Left lung (tissue), 10 donors: ENCODE results near the gene GRSF1. TPM values are rescaled to one million over a fixed set of nuclear protein-coding genes. Genes with fewer than 3 reads are reported as not detected.

Source experiments
- ATAC-seq: fragments of 200-7000 bp; cut with Tn5 transposase; one replicate; pipeline ENCODE4 v1.9.1; 2020; ENCODE audit warnings: moderate library complexity
- DNase-seq, 4 donors: peaks; one replicate each; pipeline ENCODE4 v3.0.0-alpha.2; 2013 to 2020
- H3K27ac ChIP-seq, 2 donors: fragments of 200-600 bp; sonication (generic) in 1 of 2; one replicate each; pipeline versions ENCODE4 v1.5.0 to v1.8.0; 2020 to 2021
- H3K27me3 ChIP-seq, 2 donors: fragments of 200-600 bp; sonication (generic) in 1 of 2; one replicate each; pipeline versions ENCODE4 v1.5.0 to v1.8.0; 2020 to 2021
- H3K36me3 ChIP-seq, 2 donors: fragments of 200-600 bp; sonication (generic) in 1 of 2; one replicate each; pipeline versions ENCODE4 v1.5.0 to v1.8.0; 2020 to 2021
- H3K4me1 ChIP-seq, 2 donors: fragments of 200-600 bp; one replicate each; pipeline ENCODE4 v1.8.0; 2021
- H3K4me3 ChIP-seq, 2 donors: fragments of 200-600 bp; sonication (generic) in 1 of 2; one replicate each; pipeline versions ENCODE4 v1.5.0 to v1.8.0; 2020 to 2021; ENCODE audit warnings: mild to moderate bottlenecking in 1 of 2
- H3K9me3 ChIP-seq, 2 donors: fragments of 200-600 bp; sonication (generic) in 1 of 2; one replicate each; pipeline versions ENCODE4 v1.5.0 to v1.8.0; 2020 to 2021
- CTCF ChIP-seq, 2 donors: fragments of 200-600 bp; sonication (generic) in 1 of 2; IDR thresholded peaks; one replicate each; pipeline versions ENCODE4 v1.5.0 to v1.8.0; 2021; ENCODE audit warnings: antibody characterized with exemption in 2 of 2
- intact Hi-C, 2 donors: fragments of 100-400 bp; cut with DNase I; formaldehyde crosslinking; loops; one replicate each; pipeline versions ENCODE4 v1.11.2 to v1.14.2; 2022
- polyA plus RNA-seq, 6 donors: library from polyadenylated mRNA; unstranded; fragments of 120-200 nt; gene quantifications; one replicate each; pipeline ENCODE4 v1.2.1, GENCODE V29; 2013; ENCODE audit not compliant: insufficient read length in 6 of 6
- total RNA-seq, 2 donors: library from RNA; stranded (reverse); fragmentation: NEBNext Ultra II Directional; extraction: Animal tissue kit (Norgen Biotek cat#: 25700); gene quantifications; one replicate each; pipeline ENCODE4 v1.2.1, GENCODE V29; 2021
- donor health status: DM: no; HTN: yes; CAD: no.
- donor health status: DM: no; HTN: no; CAD: no.

Gene GRSF1
- total and polyA plus RNA-seq, 8 donors, result 60.3 to 143 (median 128) TPM

GRCh38 chr4:70829015-70829414, 10.7 kb downstream of the GRSF1 start:
- H3K27ac ChIP-seq, result no peak overlapping the region
- no peak for TF ChIP-seq CTCF (IDR thresholded peaks at IDR 0.05)
- intact Hi-C loops, result no loop called here
- peaks cover 0 to 92% of the 10 kb centered on the region in 2 donors for H3K36me3 ChIP-seq
- H3K4me3 ChIP-seq, result no peak overlapping the region
- no peaks in the 10 kb centered on the region for H3K27me3 ChIP-seq
- DNase-seq, result no peak
- H3K9me3 ChIP-seq, result no peaks in the 10 kb centered on the region
- ATAC-seq, result no peak
- peaks cover 0 to 4% of the 10 kb centered on the region in 2 donors for H3K4me1 ChIP-seq

DNA sequence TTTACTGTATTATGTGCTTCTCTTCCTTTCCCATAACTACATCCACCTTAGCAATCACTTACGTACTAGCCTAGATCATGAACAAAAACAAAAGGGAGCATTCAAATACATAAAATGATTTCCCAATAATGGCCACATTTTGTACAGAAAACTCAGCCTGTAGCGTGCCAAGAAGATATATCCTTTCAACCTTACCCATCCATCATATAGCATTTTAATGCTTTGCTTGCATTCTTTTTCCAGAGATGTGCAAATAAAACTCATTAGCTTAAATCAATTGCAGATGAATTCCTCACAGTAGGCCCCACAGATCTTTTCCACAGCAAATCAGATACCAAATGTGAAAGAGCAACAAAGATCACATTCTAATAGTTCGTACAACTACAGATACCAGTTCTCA, 20.8 kb downstream of the GRSF1 start:
- ATAC-seq (no peak), DNase-seq (no peak)
- Histone ChIP-seq H3K36me3 (peaks cover 0 to 57% of the 10 kb centered on the region in 2 donors), H3K27me3 (no peaks in the 10 kb centered on the region), H3K9me3 (no peaks in the 10 kb centered on the region), H3K27ac (no peak overlapping the region), H3K4me1 (no peaks in the 10 kb centered on the region), H3K4me3 (no peak overlapping the region)
- intact Hi-C loops, result no loop called here
- no peak for TF ChIP-seq CTCF (IDR thresholded peaks at IDR 0.05)

GRCh38 chr4:70818173-70818855, 21.4 kb downstream of the GRSF1 start:
- intact Hi-C loops, result no loop called here
- Histone ChIP-seq H3K27ac (no peak overlapping the region), H3K36me3 (peaks cover 0 to 51% of the 10 kb centered on the region in 2 donors), H3K27me3 (no peaks in the 10 kb centered on the region), H3K4me3 (no peak overlapping the region), H3K9me3 (no peaks in the 10 kb centered on the region), H3K4me1 (no peaks in the 10 kb centered on the region)
- ATAC-seq, result no peak
- DNase-seq, result no peak
- TF ChIP-seq CTCF (IDR thresholded peaks at IDR 0.05), result no peak

DNA sequence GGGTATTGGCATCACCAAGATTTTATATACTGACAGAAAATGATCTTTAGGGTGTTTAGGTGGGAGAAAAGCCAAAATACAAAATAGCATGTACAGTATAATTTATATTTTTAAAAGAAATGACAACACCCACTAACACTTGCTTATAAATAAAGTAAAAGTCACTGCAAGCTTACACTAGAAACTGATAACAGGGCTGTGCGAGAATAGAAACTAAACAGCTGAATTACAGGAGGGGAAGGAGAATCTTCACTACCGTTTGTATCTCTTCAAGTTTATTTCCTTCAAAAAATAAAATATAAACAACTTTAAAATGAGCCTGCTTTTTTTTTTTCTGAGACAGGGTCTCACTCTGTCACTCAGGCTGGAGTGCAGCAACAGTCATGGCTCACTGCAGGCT, 22.8 kb downstream of the GRSF1 start:
- H3K27ac ChIP-seq, result no peak overlapping the region

GRCh38 chr4:70815370-70815769, 24.3 kb downstream of the GRSF1 start:
- Histone ChIP-seq H3K36me3 (peaks cover 0 to 21% of the 10 kb centered on the region in 2 donors), H3K4me1 (no peaks in the 10 kb centered on the region), H3K9me3 (no peaks in the 10 kb centered on the region), H3K27ac (no peak overlapping the region), H3K27me3 (no peaks in the 10 kb centered on the region), H3K4me3 (no peak overlapping the region)
- no peak for TF ChIP-seq CTCF (IDR thresholded peaks at IDR 0.05)
- DNase-seq, result no peak
- ATAC-seq, result no peak
- intact Hi-C loops, result no loop called here

More for the DNA sequence above, 22.8 kb downstream of the GRSF1 start:
- no peaks in the 10 kb centered on the region for H3K9me3 ChIP-seq
- TF ChIP-seq CTCF (IDR thresholded peaks at IDR 0.05), result no peak
- no peaks in the 10 kb centered on the region for H3K4me1 ChIP-seq
- peaks cover 0 to 36% of the 10 kb centered on the region in 2 donors for H3K36me3 ChIP-seq
- DNase-seq, result no peak
- H3K27me3 ChIP-seq, result no peaks in the 10 kb centered on the region
- intact Hi-C loops, result no loop called here
- no peak for ATAC-seq
- no peak overlapping the region for H3K4me3 ChIP-seq
